ENCODE measurements around the gene MTMR12.
"Not testable (repeated sequence)": the region's sequence is repeated elsewhere in the genome, so short reads cannot be mapped to it uniquely, and the experiment has no call there.

Gene MTMR12

DNA sequence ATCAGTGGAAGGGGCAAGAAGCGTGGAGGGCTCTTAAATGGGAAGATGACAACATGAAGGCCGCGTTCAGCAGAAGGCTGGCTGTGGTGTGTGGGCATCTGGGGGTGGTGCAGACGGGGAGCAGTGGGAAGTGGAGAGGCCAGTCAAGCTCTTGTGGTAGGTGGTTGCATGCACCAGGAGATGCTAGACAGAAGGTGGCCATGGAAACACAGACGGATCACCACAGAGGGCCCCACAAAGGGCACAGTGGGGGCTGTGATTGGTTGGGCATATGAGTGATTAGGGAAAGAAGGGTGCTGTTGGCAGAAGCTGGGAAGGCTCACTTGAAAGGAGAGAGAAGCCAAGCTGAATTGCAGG lies 14.7 kb downstream of the MTMR12 start:
- DNase-seq (ENCODE audit: low spot score), result no peak

DNA sequence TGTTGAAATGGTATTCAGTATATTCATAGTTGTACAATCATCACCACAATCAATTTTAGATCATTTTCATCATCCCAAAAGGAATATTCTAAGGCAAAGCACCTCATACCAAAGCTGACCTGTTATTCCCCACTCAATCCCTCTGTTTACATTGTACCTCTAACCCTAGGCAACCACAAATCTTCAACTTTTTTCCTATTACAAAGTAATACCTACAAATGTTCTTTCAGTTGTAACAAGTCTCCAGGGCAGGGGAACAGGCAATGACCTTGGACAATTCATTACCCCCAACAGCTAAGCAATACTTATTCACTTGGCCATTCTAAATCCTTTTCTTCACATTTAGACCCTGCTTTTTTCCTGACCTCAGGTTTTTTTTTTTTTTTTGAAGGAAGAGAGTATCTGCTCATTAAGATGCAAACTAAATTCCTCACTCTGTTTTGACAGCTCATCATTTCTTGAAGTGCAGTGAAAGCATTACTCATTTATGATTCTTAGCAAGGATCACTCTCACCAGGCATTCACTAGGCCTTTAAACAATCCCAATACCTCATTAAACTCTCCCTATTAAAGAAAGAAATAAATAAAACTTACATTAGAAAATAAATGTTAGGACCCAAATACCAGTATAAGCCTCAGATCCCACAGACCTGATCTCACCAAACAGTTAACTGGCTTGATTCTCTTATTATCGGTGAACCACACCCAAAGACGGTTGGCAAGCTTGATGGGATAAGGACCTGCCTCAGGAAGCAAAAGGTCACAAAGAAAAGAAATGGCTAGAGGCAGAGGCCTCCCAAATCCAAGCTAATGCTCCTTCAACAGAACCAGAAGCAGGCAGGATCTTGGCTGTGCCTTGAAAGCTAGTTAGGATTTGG lies 15.3 kb downstream of the MTMR12 start:
- DNase-seq (ENCODE audit: low spot score), result no peak

DNA sequence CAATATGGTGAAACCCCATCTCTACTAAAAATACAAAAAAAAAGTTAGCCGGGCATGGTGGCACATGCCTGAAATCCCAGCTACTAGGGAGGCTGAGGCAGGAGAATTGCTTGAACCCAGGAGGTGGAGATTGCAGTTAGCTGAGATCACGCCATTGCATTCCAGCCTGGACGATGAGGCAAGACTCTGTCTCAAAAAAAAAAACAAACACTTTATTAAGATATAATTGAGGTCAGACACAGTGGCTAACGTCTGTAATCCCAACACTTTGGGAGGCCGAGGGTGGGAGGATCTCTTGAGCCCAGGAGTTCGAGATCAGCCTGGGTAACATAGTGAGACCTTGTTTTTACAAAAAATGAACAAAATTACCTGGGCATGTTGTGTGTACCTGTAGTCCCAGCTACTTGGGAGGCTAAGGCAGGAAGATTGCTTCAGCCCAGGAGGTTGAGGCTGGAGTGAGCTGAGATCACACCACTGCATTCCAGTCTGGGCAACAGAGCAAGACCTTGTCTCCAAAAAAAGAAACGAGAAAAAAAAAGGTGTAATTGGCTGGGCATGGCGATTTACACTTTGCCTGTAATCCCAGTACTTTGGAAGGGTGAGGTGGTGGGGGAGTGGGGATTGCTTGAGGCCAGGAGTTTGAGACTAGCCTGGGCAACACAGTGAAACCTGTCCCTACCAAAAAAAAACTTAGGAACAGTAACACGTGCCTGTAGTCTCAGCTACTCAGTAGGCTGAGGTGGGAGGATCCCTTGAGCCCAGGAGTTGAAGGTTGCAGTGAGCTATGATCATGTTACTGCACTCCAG lies 16.6 kb downstream of the MTMR12 start:
- not testable (repeated sequence) for DNase-seq (ENCODE audit: low spot score)

DNA sequence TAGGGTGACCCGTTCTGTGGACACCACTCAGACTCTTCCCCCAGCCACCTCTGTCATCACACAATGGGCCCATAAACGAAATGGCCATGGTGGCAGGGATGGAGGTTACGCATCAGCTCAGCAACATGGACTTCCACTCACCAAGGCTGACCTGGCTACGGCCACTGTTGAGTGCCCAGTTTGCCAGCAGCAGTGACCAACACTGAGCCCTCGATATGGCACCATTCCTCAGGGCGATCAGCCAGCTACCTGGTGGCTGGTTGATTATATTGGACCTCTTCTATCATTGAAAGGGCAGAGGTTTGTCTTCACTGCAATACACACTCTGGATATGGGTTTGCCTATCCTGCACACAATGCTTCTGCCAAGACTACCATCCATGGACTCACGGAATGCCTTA lies 21.1 kb downstream of the MTMR12 start:
- no peak for DNase-seq (ENCODE audit: low spot score)

DNA sequence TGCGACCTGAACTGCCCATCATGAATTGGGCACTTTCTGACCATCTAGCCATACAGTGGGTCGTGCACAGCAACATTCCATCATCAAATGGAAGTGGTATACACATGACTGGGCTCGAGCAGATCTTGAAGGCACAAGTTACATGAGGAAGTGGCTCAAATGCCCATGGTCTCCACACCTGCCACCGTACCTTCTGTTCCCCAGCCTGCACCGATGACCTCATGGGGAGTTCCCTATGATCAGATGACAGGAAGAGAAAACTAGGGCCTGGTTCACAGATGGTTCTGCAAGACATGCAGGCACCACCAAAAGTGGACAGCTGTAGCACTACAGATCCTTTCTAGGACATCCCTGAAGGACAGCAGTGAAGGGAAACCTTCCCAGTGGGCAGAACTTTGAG lies 21.8 kb downstream of the MTMR12 start:
- no peak for DNase-seq (ENCODE audit: low spot score)

DNA sequence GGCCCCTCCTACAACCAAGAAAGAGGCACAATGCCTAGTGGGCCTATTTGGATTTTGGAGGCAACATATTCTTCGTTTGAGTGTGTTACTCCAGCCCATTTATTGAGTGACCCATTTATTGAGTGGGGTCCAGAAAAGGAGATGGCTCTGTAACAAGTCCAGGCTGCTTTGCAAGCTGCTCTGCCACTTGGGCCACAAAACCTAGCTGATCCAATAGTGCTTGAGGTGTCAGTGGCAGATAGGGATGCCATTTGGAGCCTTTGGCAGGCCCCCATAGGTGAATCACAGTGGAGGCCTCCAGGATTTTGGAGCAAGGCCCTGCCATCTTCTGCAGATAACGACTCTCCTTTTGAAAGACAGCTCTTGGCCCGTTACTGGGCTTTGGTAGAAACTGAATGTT lies 22.2 kb downstream of the MTMR12 start:
- DNase-seq (ENCODE audit: low spot score), result not testable (repeated sequence)

DNA sequence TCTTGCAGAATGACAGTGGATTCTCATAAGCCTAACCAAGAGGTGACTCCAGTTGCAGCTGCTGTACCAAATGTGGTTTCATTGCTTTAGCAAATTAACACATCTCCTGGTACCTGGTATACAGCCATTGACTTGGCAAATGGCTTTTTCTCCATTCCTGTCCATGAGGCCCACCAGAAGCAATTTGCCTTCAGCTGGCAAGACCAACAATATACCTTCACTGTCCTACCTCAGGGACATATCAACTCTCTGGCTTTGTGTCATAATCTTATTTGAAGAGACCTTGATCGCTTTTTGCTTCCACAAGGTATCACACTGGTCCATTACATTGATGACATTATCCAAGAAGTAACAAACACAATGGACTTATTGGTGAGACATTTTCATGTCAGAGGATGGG lies 22.8 kb downstream of the MTMR12 start:
- DNase-seq (ENCODE audit: low spot score), result not testable (repeated sequence)

DNA sequence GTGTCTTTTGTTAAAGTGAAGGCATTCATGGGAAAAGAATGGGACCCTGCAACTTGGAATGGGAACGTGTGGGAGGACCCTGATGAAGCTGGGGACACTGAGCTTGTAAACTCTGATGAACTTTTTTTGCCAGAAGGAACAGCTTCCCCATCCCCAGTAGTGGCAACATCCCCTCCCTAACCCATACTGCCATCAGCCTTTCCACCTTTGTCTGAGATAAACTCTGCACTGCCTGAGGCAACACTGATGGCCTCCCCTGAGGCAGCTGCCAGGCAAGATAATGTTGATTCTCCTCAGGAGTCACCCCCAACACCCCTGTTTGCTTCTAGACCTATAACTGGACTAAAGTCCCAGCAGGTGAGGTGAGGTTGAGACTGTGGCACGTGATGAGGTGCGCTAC lies 24.6 kb downstream of the MTMR12 start:
- not testable (repeated sequence) for DNase-seq (ENCODE audit: low spot score)

DNA sequence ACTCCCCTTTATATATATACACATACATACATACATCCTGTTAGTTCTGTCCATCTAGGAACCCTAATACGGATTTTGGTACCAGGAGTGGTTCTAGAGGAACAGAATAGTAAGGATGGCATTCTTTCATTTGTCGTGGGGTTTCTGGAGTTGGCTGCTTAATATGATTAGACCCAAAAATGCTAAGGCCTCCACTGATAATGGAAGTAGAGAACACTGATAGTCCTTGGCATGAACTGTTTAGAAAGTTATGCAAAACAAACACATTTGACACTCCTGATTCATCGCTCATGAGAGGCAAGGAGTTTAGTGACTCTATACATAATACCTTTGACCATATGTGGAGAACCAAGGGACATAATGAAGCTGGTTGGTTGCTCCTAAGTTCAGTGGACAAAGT lies 25.2 kb downstream of the MTMR12 start:
- DNase-seq (ENCODE audit: low spot score), result not testable (repeated sequence)

DNA sequence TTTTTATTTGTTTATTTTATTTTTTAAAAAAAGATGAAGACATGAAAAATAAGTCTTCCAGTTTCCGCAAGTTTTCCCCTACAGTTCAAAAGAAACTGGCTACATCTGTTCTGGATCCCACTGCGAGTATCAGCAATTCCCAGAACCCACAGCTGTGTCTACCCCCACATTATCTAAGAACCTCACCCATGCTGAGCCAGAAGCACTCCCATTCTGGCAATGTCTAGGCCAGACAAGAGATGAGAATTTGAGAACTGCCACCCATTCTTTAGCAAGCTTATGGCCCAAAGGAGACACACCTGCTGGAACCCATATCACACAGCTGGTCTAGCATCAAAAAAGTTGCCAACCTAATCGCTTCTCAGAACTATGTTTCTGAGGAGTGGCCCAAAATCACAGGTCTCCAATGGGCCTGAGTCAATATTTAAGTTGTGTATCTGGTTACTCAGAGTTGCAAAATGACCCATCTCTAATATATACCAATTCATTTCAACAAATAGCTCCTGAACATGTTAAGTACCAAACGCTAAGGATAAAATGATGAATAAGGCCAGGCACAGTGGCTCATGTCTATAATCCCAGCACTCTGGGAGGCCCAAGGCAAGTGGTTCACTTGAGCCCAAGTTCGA lies 27.1 kb downstream of the MTMR12 start:
- no peak for DNase-seq (ENCODE audit: low spot score)

DNA sequence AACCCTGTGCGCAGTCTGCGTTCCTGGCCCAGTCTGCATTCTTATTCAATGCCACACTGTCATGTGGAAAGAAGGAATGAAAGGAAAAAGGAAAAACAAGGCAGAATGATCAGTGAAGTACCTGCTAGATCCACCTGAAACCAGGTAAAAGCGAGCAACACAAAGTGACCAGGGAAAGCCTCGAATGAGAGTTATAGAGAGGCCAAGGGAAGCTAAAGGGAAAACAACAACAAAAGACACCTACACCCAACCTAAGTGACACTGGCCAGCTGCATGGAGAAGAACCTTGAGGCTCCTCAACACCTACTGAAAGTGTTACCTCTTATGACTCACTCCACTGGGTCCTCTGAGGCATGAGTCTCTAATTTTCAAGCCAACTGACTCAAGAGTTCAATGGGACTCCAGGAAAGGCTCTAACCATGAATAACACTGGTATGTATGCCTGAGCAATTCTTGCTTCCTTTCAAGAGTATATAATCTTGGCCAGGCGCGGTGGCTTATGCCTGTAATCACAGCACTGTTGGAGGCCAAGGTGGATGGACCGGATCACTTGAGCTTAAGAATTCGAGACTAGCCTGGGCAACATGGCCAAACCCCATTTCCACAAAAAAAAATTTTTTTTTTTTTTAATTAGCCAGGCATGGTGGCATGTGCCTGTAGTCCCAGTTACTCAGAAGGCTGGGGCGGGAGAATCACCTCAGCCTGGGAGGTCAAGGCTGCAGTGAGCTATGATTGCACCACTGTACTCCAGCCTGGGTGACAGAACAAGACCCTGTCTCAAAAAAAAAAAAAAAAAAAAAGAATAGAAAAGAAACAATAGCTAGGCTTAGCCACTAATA lies 29.0 kb downstream of the MTMR12 start:
- no peak for DNase-seq (ENCODE audit: low spot score)

DNA sequence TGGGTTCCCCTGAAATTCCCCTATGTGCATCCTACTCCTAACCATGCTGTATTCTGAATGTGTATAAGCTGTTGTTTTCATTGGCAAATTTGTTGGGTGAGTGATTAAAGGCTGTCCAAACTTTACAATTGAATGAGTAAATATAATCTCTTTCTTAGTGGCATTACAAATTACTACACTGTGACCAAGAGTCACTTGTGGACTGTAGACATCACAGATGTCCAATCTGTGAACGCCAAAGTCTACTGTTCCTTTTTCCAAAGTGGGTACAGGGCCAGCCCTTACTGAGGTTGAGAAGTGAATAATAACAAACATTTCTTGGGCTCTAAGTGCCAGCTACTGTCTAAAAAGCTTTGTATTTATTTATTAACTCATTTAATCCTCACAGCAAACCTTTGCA lies 29.7 kb downstream of the MTMR12 start:
- no peak for DNase-seq (ENCODE audit: low spot score)

DNA sequence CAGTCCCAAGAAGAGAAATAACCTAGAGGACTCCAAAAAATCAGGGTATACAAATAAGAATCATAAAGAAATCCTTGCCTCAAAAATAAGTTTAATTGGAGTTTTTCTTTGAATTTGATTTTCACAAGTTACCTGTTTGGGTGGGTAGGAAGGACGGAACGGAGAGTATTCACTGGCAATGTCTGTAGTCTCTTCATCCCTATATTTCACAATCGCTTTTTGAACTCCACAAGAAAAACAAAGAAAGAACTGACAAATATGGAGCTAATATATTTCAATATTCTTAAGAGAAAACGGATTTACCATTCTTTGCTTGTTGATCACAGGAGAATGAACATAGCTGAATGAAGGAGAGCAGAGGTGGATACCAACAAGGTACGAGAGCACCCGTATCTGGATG lies 30.1 kb downstream of the MTMR12 start:
- DNase-seq (ENCODE audit: low spot score), result no peak

DNA sequence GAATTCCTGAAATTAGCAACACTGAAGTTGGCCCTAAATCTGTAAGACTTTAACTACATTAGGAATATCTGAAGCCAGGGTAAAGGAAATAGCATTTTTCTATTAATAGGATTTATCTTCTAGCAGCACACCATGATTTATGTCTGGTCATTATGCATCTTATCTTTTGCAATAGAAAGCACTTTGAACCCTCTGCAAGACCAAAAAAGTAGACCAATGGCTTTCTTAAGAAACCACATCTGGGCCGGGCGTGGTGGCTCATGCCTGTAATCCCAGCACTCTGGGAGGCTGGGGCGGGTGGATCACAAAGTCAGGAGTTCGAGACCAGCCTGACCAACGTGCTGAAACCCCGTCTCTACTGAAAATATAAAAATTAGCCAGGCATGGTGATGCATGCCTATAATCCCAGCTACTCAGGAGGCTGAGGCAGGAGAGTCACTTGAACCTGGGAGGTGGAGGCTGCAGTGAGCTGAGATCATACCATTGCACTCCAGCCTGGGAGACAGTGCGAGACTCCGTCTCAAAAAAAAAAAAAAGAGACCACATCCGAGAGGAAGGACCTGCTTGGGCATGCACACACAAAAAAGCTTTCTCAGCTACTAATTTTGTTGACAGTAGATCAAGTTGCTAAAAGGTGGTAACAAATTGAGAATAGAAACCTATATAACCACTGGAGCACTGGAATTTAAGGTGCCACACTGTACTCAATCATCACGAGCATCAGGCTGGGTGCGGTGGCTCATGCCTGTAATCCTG lies 31.2 kb downstream of the MTMR12 start:
- not testable (repeated sequence) for DNase-seq (ENCODE audit: low spot score)

DNA sequence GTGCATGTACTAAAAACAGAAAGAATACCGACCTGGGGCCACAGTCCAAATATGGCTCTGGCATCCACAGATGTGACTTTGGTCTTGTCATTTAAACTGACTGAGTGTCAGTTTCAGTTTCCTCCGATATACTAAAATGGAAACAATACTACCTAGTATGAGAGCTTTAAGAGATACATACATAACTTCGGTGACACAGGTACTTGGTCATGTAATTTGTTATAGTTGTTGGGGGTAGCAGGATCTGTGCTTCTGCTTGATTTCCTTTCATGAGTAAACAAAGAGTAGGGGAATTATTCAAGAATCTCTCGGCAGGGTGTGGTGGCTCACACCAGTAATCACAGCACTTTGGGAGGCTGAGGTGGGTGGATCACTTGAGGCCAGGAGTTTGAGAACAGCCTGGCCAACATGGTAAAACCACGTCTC lies 32.1 kb downstream of the MTMR12 start:
- DNase-seq (ENCODE audit: low spot score), result no peak

DNA sequence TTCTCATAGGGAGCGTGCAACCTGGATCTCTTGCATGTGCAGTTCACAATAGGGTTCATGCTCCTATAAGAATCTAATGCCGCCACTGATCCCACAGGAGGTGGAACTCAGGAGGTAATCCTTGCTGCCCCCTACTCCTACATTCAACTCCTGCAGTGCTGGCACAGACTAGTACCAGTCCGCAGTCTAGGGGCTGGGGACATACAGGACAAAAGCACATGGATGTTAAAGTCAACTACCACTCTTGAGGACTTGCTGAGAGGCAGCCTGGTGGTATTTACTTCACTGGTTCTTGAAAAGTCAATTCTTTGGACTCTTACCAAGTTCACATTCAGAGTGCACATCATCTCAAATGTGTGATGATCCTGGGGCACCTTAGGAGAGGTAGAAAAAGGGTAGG lies 33.0 kb downstream of the MTMR12 start:
- no peak for DNase-seq (ENCODE audit: low spot score)

DNA sequence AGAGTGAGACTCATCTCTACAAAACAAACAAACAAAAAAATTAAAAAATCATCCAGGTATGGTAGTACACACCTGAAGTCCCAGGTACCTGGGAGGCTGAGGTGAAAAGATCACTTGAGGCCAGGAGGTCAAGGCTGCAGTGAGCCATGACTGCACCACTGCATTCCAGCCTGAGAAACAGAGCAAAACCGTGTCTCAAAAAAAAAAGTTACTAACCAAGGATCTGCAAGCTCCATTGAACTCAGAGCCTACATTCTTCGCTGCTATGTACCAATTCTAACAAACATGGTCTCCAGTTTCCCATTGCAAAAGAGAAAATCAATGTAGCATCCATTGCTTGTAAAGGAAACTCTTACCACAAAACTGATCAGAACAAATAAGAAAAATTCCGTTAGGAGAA lies 33.5 kb downstream of the MTMR12 start:
- DNase-seq (ENCODE audit: low spot score), result no peak

DNA sequence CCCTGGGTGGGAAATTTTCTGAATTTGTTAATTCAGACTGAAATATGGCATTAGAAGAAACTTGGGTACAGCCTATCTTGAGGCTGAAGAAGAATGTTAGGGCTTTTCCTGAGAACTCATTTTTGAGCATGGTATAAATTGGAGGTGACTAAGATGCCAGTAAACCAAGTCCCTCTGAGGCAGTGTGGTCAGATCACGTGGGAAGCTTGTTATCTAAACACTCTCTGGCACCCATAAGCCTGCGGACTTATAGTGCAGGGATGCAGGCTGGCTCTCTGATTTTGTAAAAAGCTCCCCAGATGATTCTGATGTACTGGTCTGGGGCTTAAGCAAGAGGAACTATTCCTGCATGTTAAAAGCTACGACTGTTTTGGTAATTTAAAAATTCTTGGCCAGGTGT lies 34.3 kb downstream of the MTMR12 start:
- no peak for DNase-seq (ENCODE audit: low spot score)

DNA sequence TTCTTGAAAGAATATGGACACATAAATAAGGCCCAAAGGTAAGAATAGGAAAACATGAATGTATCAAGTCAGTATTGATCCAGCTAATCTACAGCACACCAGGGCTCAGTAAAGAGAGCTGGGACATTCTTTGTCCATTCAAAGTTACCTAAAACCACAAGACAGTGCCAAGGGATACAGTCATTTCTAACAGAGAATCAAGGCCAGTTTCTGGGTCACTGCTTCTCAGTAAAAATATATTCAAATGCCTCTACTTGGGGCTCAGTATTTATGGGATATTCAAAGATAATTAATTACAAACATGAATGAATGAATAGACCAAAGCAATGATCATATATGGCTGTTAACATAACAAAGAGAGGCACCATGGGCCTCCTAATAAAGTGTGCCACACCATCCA lies 34.9 kb downstream of the MTMR12 start:
- no peak for DNase-seq (ENCODE audit: low spot score)

DNA sequence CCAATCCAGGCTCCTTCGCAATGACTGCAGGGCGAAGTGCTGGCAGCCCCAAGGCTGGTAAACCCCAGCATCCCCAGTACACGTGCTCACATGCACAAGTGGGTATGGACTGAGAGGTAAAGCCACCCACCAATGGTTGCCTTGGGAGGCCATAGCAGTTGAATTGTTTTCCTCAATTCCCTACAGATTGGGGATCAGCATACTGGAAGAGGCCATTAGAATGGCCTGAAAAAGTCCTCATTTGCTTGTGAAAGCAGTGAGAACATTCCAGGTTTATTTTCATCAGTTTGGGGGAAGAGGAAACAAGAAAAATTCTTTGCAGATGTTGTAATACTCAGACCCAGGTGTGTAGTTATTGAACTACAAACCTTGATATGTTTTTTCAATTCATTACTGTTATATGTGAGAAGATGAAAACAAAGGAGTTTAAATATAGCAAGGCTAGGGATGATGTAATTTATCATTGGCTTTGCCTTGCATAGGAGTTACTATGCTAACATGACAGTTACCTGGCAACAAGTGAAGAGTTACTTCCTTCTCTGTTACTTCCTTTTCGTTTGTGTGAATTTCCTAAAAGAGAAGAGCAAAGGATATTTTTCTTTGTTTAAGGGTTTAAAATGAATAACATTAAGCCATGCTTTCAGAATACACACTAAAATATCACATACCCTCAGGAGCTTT lies 36.4 kb downstream of the MTMR12 start:
- no peak for DNase-seq (ENCODE audit: low spot score)

All from SK-N-DZ (cell line).